H1 (cell line): ENCODE results near the gene SIAH3. TPM values are rescaled to one million over a fixed set of nuclear protein-coding genes. Genes with fewer than 3 reads are reported as not detected.

ENCODE experiments used
- CTCF ChIA-PET: fragments of 300-600 bp; sonication (Branson Sonifier 250); formaldehyde crosslinking; loops from one replicate; lab custom pipeline; 2021; ENCODE audit not compliant: partially characterized antibody; lab: Charles Lee
- POLR2A ChIA-PET: fragments of 300-600 bp; sonication (Branson Sonifier 250); formaldehyde crosslinking; loops from one replicate; lab custom pipeline; 2021; ENCODE audit warnings: inconsistent platforms; ENCODE audit not compliant: partially characterized antibody; lab: Charles Lee
- DNase-seq, 2 experiments: peaks; one replicate each; pipeline versions ENCODE4 v3.0.0 to v3.0.0-alpha.2; 2010 to 2022; ENCODE audit warnings: low spot score in 2 of 2, low read depth in 1 of 2, mixed read lengths in 1 of 2
- FAIRE-seq: peaks from 2 replicates; lab custom pipeline; 2011; peaks lifted over from hg19 to GRCh38; lab: Jason Lieb, UNC
- H2AFZ ChIP-seq: 2 replicates; pipeline ENCODE4 v1.8.1; 2012; ENCODE audit warnings: low read length, inconsistent platforms
- H2AK5ac ChIP-seq: 2 replicates; pipeline ENCODE4 v1.6.1; 2013; ENCODE audit warnings: low read depth, low read length
- H2BK120ac ChIP-seq: replicated peaks from 2 replicates; pipeline ENCODE3; 2013; ENCODE audit warnings: low read depth, low read length, inconsistent platforms
- H2BK12ac ChIP-seq: 2 replicates; pipeline ENCODE4 v1.6.1; 2013; ENCODE audit warnings: low read depth, low read length
- H2BK15ac ChIP-seq: 2 replicates; pipeline ENCODE4 v1.6.1; 2013; ENCODE audit warnings: low read length
- H2BK20ac ChIP-seq: 2 replicates; pipeline ENCODE4 v1.6.1; 2013; ENCODE audit warnings: low read length
- H2BK5ac ChIP-seq: 2 replicates; pipeline ENCODE4 v1.6.1; 2013; ENCODE audit warnings: low read depth, low read length
- H3K14ac ChIP-seq: 2 replicates; pipeline ENCODE4 v1.6.1; 2013; ENCODE audit warnings: inconsistent platforms; ENCODE audit not compliant: insufficient read length
- H3K18ac ChIP-seq: 2 replicates; pipeline ENCODE4 v1.6.1; 2013; ENCODE audit warnings: low read length; ENCODE audit errors: extremely low read depth
- H3K23ac ChIP-seq: 2 replicates; pipeline ENCODE4 v1.6.1; 2013; ENCODE audit warnings: inconsistent platforms; ENCODE audit not compliant: insufficient read length
- H3K23me2 ChIP-seq: 2 replicates; pipeline ENCODE4 v1.6.1; 2013; ENCODE audit warnings: low read depth, low read length
- H3K27ac ChIP-seq: 2 replicates; pipeline ENCODE4 v1.6.1; 2011; ENCODE audit warnings: low read depth, low read length, inconsistent platforms
- H3K27me3 ChIP-seq, 4 experiments: replicated peaks in 1 of 4; 1 replicate in 1 of 4; 2 replicates in 3 of 4; pipeline versions ENCODE4 v1.6.1 to v1.8.1; 2011 to 2013; ENCODE audit warnings: low read length in 3 of 4, mild to moderate bottlenecking in 3 of 4, inconsistent platforms in 2 of 4, mixed read lengths in 2 of 4, moderate library complexity in 1 of 4; ENCODE audit not compliant: control insufficient read depth in 3 of 4, insufficient read depth in 3 of 4; ENCODE audit errors: extremely low read depth in 1 of 4
- H3K36me3 ChIP-seq, 4 experiments: 2 replicates each; pipeline versions ENCODE4 v1.6.1 to v1.8.1; 2011 to 2013; ENCODE audit warnings: mild to moderate bottlenecking in 4 of 4, low read length in 3 of 4, moderate library complexity in 2 of 4, control low read depth in 1 of 4, inconsistent platforms in 1 of 4; ENCODE audit not compliant: insufficient read depth in 4 of 4, control insufficient read depth in 2 of 4
- H3K4ac ChIP-seq: replicated peaks from 2 replicates; pipeline ENCODE3; 2013; ENCODE audit warnings: low read length, low read depth, mixed read lengths, inconsistent platforms; ENCODE audit not compliant: insufficient read length
- H3K4me1 ChIP-seq, 4 experiments: replicated peaks in 1 of 4; 1 replicate in 1 of 4; 2 replicates in 3 of 4; pipeline versions ENCODE4 v1.6.1 to v1.8.1; 2011 to 2013; ENCODE audit warnings: low read length in 3 of 4, inconsistent platforms in 2 of 4, mixed read lengths in 1 of 4; ENCODE audit not compliant: insufficient read depth in 4 of 4, control insufficient read depth in 3 of 4
- H3K4me2 ChIP-seq, 2 experiments: 2 replicates each; pipeline versions ENCODE4 v1.6.1 to v1.8.1; 2011 to 2013; ENCODE audit warnings: low read depth in 2 of 2, low read length in 2 of 2, control low read depth in 1 of 2, inconsistent platforms in 1 of 2, mild to moderate bottlenecking in 1 of 2; ENCODE audit not compliant: insufficient read depth in 1 of 2
- H3K4me3 ChIP-seq, 4 experiments: fragments of 200-600, 300-600 bp in 1 of 4; sonication (generic), shearing (Covaris generic), sonication (Bioruptor Twin) in 1 of 4; 2 replicates each; pipeline versions ENCODE4 v1.5.1 to v1.8.1; 2011 to 2016; ENCODE audit warnings: low read length in 4 of 4, low read depth in 3 of 4, control low read depth in 2 of 4, inconsistent platforms in 2 of 4, mild to moderate bottlenecking in 2 of 4, mixed read lengths in 1 of 4, moderate library complexity in 1 of 4; ENCODE audit not compliant: insufficient read depth in 2 of 4; ENCODE audit errors: extremely low read depth in 1 of 4
- H3K56ac ChIP-seq: replicated peaks from 2 replicates; pipeline ENCODE3; 2013; ENCODE audit warnings: low read depth, mild to moderate bottlenecking, mixed read lengths, low read length, inconsistent platforms; ENCODE audit not compliant: insufficient read length
- H3K79me1 ChIP-seq: 2 replicates; pipeline ENCODE4 v1.6.1; 2013; ENCODE audit warnings: low read depth, low read length, control low read depth
- H3K79me2 ChIP-seq, 2 experiments: 2 replicates each; pipeline versions ENCODE4 v1.6.1 to v1.8.1; 2012 to 2013; ENCODE audit warnings: low read length in 2 of 2, mild to moderate bottlenecking in 2 of 2, inconsistent platforms in 1 of 2; ENCODE audit not compliant: insufficient read depth in 2 of 2, control insufficient read depth in 1 of 2
- H3K9ac ChIP-seq, 4 experiments: replicated peaks in 1 of 4; 1 replicate in 1 of 4; 2 replicates in 3 of 4; pipeline versions ENCODE4 v1.6.1 to v1.8.1; 2011 to 2013; ENCODE audit warnings: low read depth in 3 of 4, low read length in 3 of 4, control low read depth in 2 of 4, mild to moderate bottlenecking in 2 of 4, moderate library complexity in 2 of 4, inconsistent platforms in 1 of 4; ENCODE audit errors: extremely low read depth in 1 of 4
- H3K9me3 ChIP-seq, 2 experiments: 2 replicates each; pipeline versions ENCODE4 v1.6.1 to v1.8.1; 2012 to 2013; ENCODE audit warnings: mild to moderate bottlenecking in 2 of 2, moderate library complexity in 2 of 2, control low read depth in 1 of 2, inconsistent platforms in 1 of 2, low read depth in 1 of 2, low read length in 1 of 2, mixed read lengths in 1 of 2; ENCODE audit not compliant: insufficient read depth in 2 of 2
- H4K20me1 ChIP-seq, 2 experiments: replicated peaks in 1 of 2; 2 replicates each; pipeline versions ENCODE3 to v1.8.1; 2011 to 2013; ENCODE audit warnings: inconsistent platforms in 2 of 2, low read length in 2 of 2, mild to moderate bottlenecking in 1 of 2; ENCODE audit not compliant: insufficient read depth in 2 of 2, control insufficient read depth in 1 of 2
- H4K5ac ChIP-seq: 2 replicates; pipeline ENCODE4 v1.6.1; 2013; ENCODE audit warnings: low read length, low read depth, mixed read lengths, inconsistent platforms; ENCODE audit not compliant: insufficient read length
- H4K8ac ChIP-seq: 2 replicates; pipeline ENCODE4 v1.8.0; 2013; ENCODE audit warnings: mild to moderate bottlenecking, moderate library complexity, low read length, inconsistent platforms; ENCODE audit not compliant: insufficient read depth; ENCODE audit errors: extremely low read depth
- H4K91ac ChIP-seq: replicated peaks from 2 replicates; pipeline ENCODE3; 2013; ENCODE audit warnings: low read length, mixed read lengths, inconsistent platforms; ENCODE audit not compliant: insufficient read length
- ASH2L ChIP-seq: fragments of 200-600, 300-600 bp; sonication (generic); IDR thresholded peaks from one replicate; pipeline ENCODE4 v1.7.1; 2017; ENCODE audit warnings: low read length
- ATF2 ChIP-seq: IDR thresholded peaks from 2 replicates; pipeline ENCODE4 v1.6.1; 2012; ENCODE audit warnings: low read length, inconsistent platforms
- BRCA1 ChIP-seq: IDR thresholded peaks from 2 replicates; pipeline ENCODE4 v1.6.1; 2012; ENCODE audit warnings: low read depth, low read length, improper control_type of control experiment
- CBX8 ChIP-seq: fragments of 300-800, 300-1000 bp; sonication (generic); IDR thresholded peaks from 2 replicates; pipeline ENCODE4 v1.7.1; 2016; ENCODE audit warnings: low read depth, low read length, borderline replicate concordance
- CHD1 ChIP-seq: IDR thresholded peaks from 2 replicates; pipeline ENCODE4 v1.6.1; 2012; ENCODE audit warnings: low read depth, low read length, improper control_type of control experiment
- CREB1 ChIP-seq: IDR thresholded peaks from 2 replicates; pipeline ENCODE4 v1.6.1; 2012; ENCODE audit warnings: inconsistent platforms
- EP300 ChIP-seq, 2 experiments: IDR thresholded peaks; 1 replicate in 1 of 2; 2 replicates in 1 of 2; pipeline ENCODE4 v1.6.1; 2011 to 2012; ENCODE audit warnings: low read depth in 2 of 2, low read length in 2 of 2, mild to moderate bottlenecking in 2 of 2, borderline replicate concordance in 1 of 2, inconsistent platforms in 1 of 2, moderate library complexity in 1 of 2
- JUN ChIP-seq: IDR thresholded peaks from 2 replicates; pipeline ENCODE4 v1.6.1; 2011; ENCODE audit warnings: low read depth, mild to moderate bottlenecking, improper control_type of control experiment, low read length
- KDM4A ChIP-seq: IDR thresholded peaks from one replicate; pipeline ENCODE4 v1.7.1; 2012; ENCODE audit warnings: low read depth, mild to moderate bottlenecking, moderate library complexity, low read length, inconsistent platforms; ENCODE audit not compliant: severe bottlenecking
- TCF12 ChIP-seq: IDR thresholded peaks from 2 replicates; pipeline ENCODE4 v1.6.1; 2011; ENCODE audit warnings: low read depth, mild to moderate bottlenecking, low read length
- USF2 ChIP-seq: IDR thresholded peaks from 2 replicates; pipeline ENCODE4 v1.6.1; 2011; ENCODE audit warnings: low read length, improper control_type of control experiment
- WGBS, 2 experiments: shearing (Covaris generic) in 1 of 2; methylation state at CpG; one replicate each; pipeline versions ENCODE4 v1.1.6 to v1.1.7; 2013 to 2015; ENCODE audit warnings: low lambda C conversion rate in 2 of 2, mixed read lengths in 2 of 2, inconsistent platforms in 1 of 2, low coverage in 1 of 2, missing lambda C conversion rate in 1 of 2; ENCODE audit not compliant: insufficient replicate concordance in 2 of 2, insufficient coverage in 1 of 2, insufficient read length in 1 of 2; ENCODE audit errors: extremely low coverage in 1 of 2, missing lambda C conversion rate in 1 of 2; 5-methylcytosine and 5-hydroxymethylcytosine counted together
- polyA plus RNA-seq, 7 experiments: library from polyadenylated mRNA; depleted of rRNA in 3 of 7; stranded (reverse) in 5 of 7; unstranded in 2 of 7; fragments of >200 nt in 5 of 7; fragments of 200-250 nt in 2 of 7; gene quantifications; 1 replicate in 5 of 7; 2 replicates in 1 of 7; 4 replicates in 1 of 7; pipeline versions ENCODE4 v1.2.1 to v1.2.3, GENCODE V29; 2011 to 2013; ENCODE audit warnings: missing spikeins in 2 of 7, mixed read lengths in 2 of 7
- total RNA-seq: library from RNA; stranded (reverse); fragmentation: NEBNext Ultra II Directional; extraction: Animal tissue kit (Norgen Biotek cat#: 25700); gene quantifications from 2 replicates; pipeline ENCODE4 v1.2.1, GENCODE V29; 2021

Gene SIAH3
- total and polyA plus RNA-seq, 2 of the 8 experiments (the other 6 are each of a cell fraction or from before 2014, with no cell fraction given) = 0.15 to 0.17 TPM

GRCh38 chr13:45826731-45827130, 24.8 kb downstream of the SIAH3 start:
- Histone ChIP-seq H3K27ac (no peak overlapping the region), H3K18ac (no peak overlapping the region), H4K20me1 (no peaks in the 10 kb centered on the region), H3K23ac (no peak overlapping the region), H3K4me1 (peaks cover 0 to 15% (median 8%) of the 10 kb centered on the region in 4 experiments; a peak in 4 of 7 replicates), H3K79me2 (no peaks in the 10 kb centered on the region; a peak in 1 of 4 replicates), H3K9ac (no peak overlapping the region), H3K36me3 (no peaks in the 10 kb centered on the region), H2BK20ac (no peak overlapping the region), H3K4me3 (no peak overlapping the region), H3K27me3 (no peaks in the 10 kb centered on the region), H3K79me1 (no peaks in the 10 kb centered on the region), H3K14ac (no peak overlapping the region), H2BK12ac (no peak overlapping the region), H3K9me3 (no peaks in the 10 kb centered on the region), H3K4me2 (no peak overlapping the region), H3K4ac (no peak overlapping the region), H2BK5ac (no peak overlapping the region), H4K8ac (no peak overlapping the region), H2AFZ (no peak overlapping the region), H3K23me2 (no peaks in the 10 kb centered on the region; the same call in 1 of the 2 replicates), H2AK5ac (no peak overlapping the region), H4K91ac (no peak overlapping the region), H4K5ac (no peak overlapping the region), H3K56ac (no peak overlapping the region), H2BK15ac (no peak overlapping the region), H2BK120ac (no peak overlapping the region)
- DNase-seq (no peak), FAIRE-seq (no peak)
- CTCF ChIA-PET = interaction anchor here (1.1 to 1.9 kb wide), 2 partner anchors 9 to 22 kb away, joined by 3 to 6 read pairs; no protein-coding TSS in a partner anchor
- POLR2A ChIA-PET = no interaction called here
- WGBS, 2 experiments = 92% methylated on average over 5 of the region's 5 CpGs; no CpG with 5 or more reads in 1 of the 2 experiments
- no peak for TF ChIP-seq CBX8
- no peak for TF ChIP-seq ASH2L
- no peak for TF ChIP-seq JUN
- TF ChIP-seq ATF2 = no peak
- TF ChIP-seq USF2 = no peak
- no peak for TF ChIP-seq CREB1
- no peak for TF ChIP-seq BRCA1
- TF ChIP-seq CHD1 = no peak
- TF ChIP-seq EP300 (IDR thresholded peaks at IDR 0.05; ENCODE audit: borderline replicate concordance in 1 of 2, low read depth in 2 of 2, low read length in 2 of 2) = no peak
- TF ChIP-seq TCF12 = no peak
- no peak for TF ChIP-seq KDM4A
